ENCODE measurements around the gene ZC3H11A. TPM values are rescaled to one million over a fixed set of nuclear protein-coding genes. Genes with fewer than 3 reads are reported as not detected.

ZC3H11A gene
- total and polyA plus RNA-seq, 2 of the 13 experiments (the other 11 are each of a cell fraction or from before 2014, with no cell fraction given), result 56.9 to 59.7 TPM

GRCh38 chr1:203795441-203796235 is at the start of gene ZC3H11A, which contains the start of gene ZBED6 (continued):
- TF ChIP-seq ZNF556 (CRISPR knock-in tag; IDR thresholded peaks at IDR 0.05; ENCODE audit: borderline replicate concordance) (0 out of 2 replicates have a peak, but pooled peaks have one; percentile 50), ZBTB43 (CRISPR knock-in tag; conservative IDR thresholded peaks at IDR 0.05) (peak; percentile 37; the same call in 1 of the 2 replicates), ZFAT (CRISPR knock-in tag; conservative IDR thresholded peaks at IDR 0.05) (no peak), HES4 (CRISPR knock-in tag; IDR thresholded peaks at IDR 0.05; ENCODE audit: borderline replicate concordance) (peak; percentile 39; the same call in 1 of the 2 replicates), GPN1 (CRISPR knock-in tag; IDR thresholded peaks at IDR 0.05; ENCODE audit: borderline replicate concordance) (no peak), NFIB (CRISPR knock-in tag; IDR thresholded peaks at IDR 0.05; ENCODE audit: borderline replicate concordance) (no peak), HOMEZ (CRISPR knock-in tag; IDR thresholded peaks at IDR 0.05; ENCODE audit: low read depth) (no peak), KIAA2018 (CRISPR knock-in tag; IDR thresholded peaks at IDR 0.05; ENCODE audit: borderline replicate concordance) (no peak), ZNF841 (CRISPR knock-in tag; IDR thresholded peaks at IDR 0.05; ENCODE audit: borderline replicate concordance) (no peak), ZC3H13 (CRISPR knock-in tag; IDR thresholded peaks at IDR 0.05) (no peak), PHF5A (CRISPR knock-in tag; IDR thresholded peaks at IDR 0.05; ENCODE audit: low read depth, unreplicated experiment) (no peak), TAF15 (IDR thresholded peaks at IDR 0.05; ENCODE audit: low read depth, low read length, poor library complexity, severe bottlenecking) (no peak), CBX5 (CRISPR knock-in tag; IDR thresholded peaks at IDR 0.05; ENCODE audit: borderline replicate concordance) (peak; percentile 57; the same call in 1 of the 2 replicates), ATF5 (CRISPR knock-in tag; IDR thresholded peaks at IDR 0.05; ENCODE audit: low read depth) (no peak)
